ENCODE measurements around the gene SNX7.

The SNX7 gene

DNA sequence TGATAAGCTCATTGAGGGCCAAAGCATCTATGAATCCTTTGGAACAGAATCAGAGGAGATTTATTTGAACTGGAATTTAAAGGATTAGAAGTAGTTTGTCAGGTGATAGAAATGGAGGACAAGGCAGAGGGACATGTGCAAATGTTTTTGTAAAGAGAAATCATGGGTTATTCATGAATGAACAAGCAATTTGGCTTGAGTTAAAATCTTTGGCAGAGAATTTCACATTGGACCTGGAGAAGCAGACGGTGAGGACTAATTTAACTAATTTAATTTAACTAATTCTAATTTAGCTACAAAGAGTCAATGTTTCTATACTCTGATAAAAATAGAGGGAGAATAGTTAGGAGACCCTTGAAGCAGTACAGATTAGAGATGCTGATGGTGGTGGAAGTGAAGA lies 36.3 kb downstream of the SNX7 start:
- no peak for DNase-seq (ENCODE audit: low read depth)

DNA sequence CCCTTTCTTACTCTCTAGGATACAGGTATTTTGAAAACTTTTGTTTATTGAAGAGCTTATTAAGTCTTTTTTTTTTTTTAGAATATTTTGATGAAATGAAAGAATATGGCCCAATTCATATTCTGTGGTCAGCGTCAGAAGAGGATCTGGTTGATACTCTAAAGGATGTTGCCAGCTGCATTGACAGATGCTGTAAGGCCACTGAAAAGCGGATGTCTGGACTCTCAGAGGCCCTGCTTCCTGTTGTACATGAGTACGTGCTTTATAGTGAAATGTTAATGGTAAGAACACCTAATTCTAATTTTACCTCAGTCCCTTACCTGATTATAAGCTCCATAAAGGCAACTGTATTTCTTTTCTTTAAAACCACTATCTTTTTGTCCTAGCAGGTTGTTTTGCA lies 37.1 kb downstream of the SNX7 start:
- DNase-seq (ENCODE audit: low read depth), result no peak

DNA sequence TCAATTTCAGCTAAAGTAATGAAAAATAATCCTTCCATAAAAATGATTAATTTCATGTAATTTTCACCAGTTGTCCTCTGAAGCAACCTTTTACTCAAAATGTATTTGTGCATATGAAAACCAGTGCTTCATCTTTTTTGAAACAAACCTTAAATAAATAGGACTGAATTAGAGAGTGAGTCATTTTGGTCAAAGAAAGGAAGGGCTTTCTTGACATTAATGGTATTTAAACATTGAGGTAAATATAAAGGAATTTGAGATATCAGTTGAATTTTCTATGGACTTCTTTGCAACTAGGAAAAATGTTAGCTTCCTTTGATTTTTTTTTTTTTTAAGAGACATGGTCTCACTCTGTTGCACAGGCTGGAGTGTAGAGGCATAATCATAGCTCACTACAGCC lies 38.7 kb downstream of the SNX7 start:
- DNase-seq (ENCODE audit: low read depth), result peak; percentile 47

DNA sequence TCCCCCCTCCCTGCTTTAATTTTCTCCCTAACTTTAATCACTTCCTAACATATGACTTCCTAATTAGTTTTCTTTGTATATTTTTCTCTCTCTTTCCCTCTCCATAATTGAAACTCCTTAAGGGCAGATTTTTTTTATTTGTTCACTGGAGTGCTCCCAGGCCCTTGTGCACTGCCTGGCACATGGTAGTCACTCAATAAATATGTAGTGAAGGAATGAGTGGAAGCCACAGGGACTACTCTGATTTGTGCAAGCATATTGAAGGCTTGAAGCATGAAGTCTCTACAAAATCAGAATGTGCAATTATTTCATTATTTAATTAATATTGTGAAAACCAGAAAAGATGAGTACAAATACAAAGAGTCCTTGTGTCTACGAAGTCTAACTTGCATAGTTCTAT lies 41.5 kb downstream of the SNX7 start:
- DNase-seq (ENCODE audit: low read depth), result peak; percentile 81

DNA sequence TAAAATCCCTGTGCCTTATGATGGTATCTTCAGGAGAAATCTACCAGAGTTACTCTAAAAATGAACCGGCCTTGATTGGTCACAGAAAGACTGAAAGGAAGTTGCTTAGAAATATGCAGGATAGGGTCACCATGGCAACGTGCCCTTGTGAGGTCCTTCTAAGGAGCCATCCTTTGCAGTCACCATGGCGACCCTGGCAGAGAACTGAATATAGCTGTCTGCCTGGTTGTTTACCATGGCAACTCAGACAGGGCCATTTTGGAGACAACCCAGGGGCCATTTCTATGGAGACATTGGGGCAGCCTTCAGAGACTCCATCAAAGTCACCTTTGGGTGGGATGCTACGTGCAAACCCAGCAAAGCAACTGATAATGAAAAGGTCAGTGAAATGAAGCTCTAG lies 43.0 kb downstream of the SNX7 start:
- peak; percentile 21 for DNase-seq (ENCODE audit: low read depth)

DNA sequence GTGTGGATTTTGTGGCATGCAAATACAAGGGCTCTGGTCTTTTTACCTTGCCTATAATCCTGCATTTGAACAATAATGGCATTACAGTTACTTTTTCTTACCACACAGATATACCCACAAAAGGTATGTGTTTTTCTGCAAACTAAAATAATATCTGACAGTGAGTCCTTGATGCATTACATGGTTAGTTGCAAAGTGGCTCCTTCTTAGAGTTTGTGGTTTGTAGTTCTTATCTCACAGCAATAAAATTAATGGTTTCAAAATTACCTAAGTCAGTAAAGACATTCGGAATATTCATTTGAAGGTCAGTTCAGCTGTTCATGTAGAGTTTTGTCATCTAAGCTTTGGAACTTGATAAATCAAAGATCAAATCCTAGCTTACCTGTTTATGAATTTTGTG lies 43.5 kb downstream of the SNX7 start:
- DNase-seq (ENCODE audit: low read depth), result no peak

DNA sequence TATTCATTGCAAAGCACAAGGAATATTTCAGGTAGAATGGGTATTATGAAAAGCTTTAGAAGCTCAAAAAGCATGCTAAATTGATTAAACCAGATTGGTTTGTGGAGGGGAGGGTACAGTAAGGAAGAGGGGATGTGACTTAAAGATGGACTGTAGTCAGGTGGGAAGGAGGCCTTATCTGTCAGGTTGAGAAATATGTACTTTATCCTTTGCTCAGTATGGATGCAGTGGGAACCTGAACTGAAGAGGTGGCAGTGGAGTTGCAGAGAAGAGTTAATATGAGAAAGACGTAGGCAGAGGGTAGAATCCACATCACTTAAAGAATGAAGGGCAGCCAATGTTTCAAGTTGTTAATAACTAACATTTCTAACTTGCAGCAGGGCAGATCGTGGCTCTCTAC lies 44.1 kb downstream of the SNX7 start:
- DNase-seq (ENCODE audit: low read depth), result no peak

DNA sequence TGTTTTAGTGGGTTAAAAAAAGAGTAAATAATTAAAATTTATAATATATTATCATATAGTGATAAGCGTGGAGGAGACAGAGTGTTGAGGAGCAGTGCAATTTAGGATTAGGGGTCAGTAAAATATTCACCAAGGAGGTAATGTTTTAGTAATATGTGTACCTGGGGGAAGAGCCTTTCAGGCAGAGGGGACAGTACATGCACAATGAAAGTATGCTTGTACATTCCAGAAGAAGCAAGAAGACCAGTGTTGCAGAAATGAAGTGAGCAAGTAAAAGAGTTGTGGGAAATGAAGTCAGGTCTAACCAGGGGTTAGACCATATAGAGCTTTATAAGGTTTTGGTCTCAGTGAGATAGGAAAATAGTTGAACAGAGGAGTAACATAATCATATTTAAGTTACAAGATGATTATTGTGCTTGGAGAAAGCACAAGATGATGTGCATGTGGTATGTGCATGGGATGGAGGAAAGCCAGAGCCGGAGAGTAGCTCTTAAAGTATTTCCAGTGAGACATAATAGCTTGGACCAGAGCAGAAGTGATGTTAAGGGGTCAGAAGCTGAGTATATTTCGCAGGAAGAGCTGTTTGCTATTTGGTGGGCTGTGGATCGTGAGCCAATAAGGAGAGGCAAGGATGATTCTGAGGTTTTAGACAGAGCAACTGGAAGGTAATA lies 44.8 kb downstream of the SNX7 start:
- peak; percentile 7 for DNase-seq (ENCODE audit: low read depth)

DNA sequence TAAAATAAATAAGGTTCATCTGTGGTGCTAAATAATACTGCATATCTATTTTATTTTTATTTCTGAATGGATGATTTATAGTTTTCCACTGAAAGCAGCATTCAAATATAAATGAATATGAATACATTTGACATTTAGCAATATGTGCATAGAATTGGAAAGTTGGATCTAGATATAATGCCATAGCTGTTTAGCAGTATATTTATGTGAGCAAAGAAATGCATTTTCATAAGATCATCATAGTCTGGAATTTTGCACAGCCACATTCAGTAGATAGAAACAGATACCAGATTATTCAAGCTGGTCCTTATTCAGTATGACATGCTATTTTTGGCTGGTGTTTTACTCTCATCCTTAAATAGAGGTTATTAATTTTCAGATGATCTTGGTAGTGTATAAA lies 46.0 kb downstream of the SNX7 start:
- no peak for DNase-seq (ENCODE audit: low read depth)

DNA sequence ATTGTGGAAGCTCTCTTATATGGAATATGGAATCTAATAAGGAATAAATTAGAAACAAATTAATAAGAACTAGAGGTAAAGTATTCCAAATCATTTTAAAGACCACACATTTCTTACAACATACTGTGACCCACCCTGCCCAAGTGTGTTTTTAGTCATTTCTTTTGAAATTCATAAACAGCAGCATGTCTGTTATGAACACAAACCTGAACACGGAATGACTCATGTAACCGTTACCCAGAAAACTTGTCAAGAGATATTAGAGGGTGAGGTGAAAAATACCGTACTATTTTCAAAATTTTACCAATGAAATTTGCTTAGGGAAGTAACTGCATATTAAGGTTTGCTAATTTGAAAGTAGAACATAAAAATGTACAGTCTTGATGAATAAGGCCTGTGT lies 48.4 kb downstream of the SNX7 start:
- no peak for DNase-seq (ENCODE audit: low read depth)

DNA sequence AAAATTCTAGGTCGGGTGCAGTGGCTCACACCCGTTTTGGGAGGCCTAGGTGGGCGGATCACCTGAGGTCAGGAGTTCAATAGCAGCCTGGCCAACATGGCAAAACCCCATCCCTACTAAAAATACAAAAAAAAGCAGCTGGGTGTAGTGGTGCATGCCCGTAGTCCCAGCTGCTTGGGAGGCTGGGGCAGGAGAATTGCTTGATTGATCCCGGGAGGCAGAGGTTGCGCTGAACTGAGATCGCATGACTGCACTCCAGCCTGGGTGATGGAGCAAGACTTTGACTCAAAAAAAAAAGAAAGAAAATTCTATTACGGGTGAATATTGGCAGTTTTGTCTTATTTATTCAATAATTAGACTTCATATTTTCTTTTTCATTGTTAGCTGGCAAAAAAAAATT lies 62.1 kb downstream of the SNX7 start:
- DNase-seq (ENCODE audit: low read depth), result no peak

DNA sequence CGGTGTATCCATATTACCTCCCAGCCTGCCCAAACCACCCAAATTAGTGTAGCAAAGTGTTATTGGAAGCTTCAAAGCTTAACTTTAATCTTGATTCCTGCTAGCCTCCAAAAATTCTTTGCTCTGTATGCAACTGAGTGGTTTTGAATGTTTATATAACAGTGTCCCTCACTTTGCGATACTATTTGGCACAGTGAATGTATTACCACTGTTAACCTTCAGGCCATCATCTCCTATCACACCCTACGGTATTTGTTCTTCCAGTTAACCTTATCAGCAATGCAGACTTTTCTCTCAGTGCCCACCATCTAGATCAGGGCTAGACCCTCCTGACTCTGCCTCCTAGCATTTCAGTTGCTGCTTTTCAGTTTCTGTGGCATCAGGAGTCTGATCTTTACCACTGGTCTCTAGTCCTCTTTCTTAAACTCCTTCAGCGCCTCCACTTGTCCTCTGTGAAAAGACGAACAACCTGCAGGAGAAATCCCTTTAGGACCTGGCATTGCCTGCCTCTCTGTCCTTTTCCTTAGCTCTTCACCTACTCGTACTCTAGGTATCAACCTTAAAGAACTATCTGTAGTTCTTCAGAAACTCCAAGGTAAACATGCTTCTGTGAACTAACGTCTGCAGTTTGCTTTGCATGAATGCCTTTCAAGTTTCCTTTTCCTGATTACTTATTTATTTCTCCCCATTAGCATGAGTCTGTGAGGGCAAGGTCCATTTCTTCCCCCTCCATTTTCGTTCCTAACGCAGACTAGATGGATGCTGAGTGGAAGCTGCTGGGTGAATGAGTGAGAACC lies 71.7 kb downstream of the SNX7 start:
- DNase-seq (ENCODE audit: low read depth), result peak; percentile 24

DNA sequence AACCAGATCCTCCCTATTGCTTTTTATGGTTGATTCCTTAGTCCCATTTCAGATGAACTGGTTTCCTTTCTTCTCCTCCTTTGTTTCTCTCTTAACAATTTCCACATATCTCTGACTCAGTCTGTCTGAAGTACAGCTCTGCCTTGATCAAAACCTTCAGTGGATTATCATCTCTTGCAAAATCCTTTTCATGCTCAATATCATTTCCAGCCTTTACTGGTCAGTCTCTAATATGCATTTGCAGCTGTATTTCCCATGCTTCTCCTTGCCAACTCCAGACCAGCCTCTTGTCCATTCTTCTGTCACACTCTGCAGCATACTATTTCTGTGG lies 72.2 kb downstream of the SNX7 start:
- DNase-seq (ENCODE audit: low read depth), result peak; percentile 62

DNA sequence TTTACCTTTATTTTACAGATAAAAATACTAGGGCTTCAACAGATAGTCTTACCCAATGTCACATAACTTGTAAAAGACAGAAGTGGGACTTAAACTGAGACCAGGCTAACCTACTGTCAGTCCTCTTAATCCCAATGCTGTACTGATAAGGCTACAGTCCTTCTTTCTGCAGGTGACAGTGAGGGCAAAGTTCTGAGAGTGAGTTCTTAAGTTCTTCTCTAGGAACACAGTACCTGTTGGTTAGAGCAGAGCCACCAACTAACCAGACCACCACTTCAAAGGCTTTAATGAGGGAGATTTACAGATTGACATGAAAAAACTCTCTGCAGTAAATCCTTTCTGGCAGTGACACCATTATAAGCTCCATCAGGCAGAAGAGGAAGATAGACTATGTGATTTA lies 74.2 kb downstream of the SNX7 start:
- DNase-seq (ENCODE audit: low read depth), result no peak

DNA sequence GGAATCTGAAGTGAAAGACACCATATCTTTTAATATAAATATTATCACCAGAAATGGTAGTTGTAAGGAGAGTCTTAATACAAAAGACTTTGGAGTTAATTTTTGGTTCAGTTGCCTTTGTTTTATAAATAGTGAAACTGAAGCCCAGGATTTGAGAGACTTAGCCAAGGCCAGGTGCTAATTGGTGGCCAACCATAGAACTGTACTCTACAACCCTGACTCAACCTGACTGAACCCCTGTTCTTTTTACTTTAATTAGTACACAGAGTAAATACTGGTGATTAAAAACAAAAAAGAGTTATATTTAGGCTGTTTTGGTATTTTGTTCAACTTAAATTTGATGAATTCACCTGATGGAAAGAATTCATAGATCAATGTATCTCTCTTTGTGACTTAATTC lies 76.3 kb downstream of the SNX7 start:
- DNase-seq (ENCODE audit: low read depth), result no peak

DNA sequence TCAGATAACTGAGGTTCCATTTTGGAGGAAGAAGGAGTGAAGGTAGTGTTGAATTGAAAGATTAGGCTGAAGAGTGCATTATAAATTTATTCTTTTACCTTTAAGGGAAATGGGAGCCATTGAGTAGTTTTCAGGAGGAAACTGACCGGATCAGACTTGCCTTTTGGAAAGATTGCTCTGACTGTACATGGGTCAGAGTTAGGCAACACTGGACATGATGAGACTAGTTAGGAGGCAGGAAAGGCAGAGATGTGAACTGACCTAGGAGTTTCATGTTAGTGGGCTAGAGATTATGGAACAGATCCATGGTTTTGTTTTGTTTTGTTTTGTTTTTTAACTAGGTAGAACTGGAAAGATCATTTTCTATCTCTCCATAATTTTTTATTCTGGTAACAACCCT lies 78.2 kb downstream of the SNX7 start:
- DNase-seq (ENCODE audit: low read depth), result no peak

DNA sequence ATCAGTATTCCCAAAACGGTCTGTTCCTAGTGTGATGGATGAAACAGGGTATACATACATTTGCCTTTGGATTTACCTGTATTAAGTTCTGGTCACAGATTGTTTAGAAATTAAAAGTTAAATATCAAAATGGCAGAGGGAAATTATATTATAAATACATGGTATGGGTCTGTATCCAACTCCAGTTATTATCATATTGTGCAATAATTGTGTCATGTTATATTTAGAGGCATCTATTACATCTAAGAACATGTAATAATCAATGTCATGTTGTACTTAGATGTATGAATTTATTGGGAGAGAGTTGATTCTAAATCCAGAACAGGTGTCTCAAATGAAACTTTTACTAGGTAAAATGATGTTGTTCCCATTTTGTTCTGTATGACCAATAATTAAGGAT lies 79.6 kb downstream of the SNX7 start:
- no peak for DNase-seq (ENCODE audit: low read depth)

DNA sequence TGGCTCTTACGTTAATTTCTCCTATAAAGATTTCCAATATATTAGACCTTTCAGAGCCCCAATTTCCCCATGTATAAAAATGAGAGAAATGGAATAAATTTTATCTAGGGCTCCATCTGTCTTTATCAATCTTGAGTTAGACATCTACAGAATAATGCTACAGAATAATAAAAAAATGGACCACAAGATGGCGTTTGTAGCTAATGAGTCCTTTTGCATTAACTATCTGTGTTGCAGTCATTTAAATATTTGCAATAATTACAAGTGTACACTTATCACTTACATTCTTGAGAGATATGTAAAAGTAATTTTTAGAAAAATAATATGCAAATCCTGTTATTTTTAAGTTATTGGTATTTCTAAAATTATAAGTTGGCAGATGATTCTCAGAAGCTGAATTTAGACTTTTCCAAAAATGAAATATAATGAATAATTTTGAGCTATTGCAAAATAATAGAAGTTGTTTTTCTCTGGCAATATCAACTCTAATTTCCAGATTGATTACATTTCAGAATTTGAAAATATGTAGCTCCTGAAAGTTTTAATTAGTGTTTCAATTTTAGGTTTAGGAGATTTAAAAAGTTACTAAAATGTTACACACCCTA lies 87.7 kb downstream of the SNX7 start:
- DNase-seq (ENCODE audit: low read depth), result peak; percentile 6

DNA sequence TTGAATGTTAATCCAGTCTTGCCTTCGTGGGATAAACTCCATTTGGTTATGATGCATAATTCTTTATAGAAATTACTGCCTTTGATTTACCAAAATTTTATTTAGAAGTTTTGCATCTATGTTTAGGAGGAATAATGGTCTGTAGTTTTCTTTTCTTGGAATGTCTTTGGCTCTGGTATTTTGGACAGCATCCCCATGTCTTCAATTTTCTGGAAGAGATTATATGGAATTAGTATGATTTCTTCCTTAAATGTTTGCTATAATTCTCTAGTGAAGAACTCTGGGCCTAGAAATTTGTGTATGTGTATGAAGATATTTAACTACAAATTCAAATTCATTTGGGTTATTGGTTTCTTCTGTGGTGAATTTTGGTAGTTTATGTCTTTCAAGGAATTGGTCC lies 92.7 kb downstream of the SNX7 start:
- no peak for DNase-seq (ENCODE audit: low read depth)

DNA sequence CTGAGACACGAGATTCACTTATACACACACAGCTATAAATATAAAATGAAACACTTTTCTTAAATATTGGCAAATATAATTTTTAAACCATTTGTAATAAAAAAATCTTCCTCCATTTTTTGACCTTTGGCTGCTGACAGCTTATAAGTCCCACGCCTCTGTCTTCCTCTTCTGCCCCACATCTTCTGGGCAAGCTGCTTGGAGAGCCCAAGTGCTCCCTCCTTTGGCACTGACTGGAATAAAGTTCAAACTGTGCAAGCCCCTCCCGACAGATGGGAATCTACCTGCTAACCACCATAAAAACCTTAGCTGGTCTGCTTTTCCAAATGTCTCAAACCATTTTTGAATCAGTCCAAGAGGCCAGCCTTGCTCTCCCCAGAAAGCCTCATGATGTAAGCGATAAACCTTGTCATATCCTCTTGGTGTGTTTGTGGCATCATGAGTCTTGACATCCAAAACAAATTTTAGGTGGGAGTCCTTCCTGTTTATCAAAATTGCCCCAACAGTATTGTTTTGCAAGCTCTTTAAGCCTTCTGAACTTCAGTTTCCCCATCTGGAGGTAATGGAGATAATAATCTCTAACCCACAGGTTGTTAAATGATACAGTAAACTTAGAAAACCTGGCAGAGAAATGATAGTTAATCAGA lies 99.8 kb downstream of the SNX7 start:
- peak; percentile 6 for DNase-seq (ENCODE audit: low read depth)

DNA sequence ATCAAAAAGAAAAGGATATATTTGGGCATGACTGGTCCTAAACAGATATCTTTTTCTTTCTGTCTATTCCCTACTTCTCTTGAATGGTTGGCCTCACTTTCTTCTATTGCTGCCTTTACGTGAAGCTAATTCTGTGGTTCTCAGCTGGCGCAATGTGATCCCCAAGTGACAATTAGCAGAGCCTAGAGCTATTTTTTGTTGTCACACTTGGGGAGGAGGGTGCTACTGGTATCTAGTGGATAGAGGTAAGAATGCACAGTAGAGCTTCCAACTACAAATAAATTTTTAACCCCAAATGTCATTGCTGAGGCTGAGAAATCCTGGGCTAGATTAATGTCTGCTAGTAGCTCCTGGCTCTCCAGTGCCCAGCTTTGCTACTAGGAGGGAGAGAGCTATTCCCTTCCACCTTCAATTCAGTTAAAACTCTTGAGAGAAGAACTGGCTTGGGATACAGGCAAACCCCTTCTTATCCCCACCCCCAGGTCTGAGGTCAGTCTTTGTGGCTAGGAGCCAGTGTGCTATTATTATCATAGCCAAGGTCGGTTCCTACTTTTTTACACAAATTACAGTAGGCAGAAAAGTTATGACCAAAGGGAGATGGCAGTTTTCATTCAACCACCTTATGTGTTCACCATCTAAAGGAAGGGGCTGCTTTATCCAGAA lies 102.1 kb downstream of the SNX7 start:
- no peak for DNase-seq (ENCODE audit: low read depth)

DNA sequence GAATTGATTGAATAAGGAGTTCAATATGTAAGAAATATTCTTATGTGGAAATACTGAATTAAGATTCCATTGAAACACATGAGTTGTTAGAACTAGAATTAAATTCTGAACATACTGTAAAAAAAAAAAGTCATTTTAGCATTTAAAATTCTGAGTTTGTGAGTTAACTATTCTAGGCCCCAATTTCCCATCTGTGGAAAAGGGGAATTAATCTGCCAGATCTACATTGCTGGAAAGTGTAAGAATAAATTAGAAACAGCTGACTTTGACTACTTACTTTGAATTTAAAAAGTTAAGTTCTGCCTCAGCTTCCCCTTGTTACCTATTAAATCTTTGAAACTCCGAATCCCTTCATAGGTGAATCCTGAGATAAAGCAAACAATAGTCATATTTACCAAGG lies 103.0 kb downstream of the SNX7 start:
- DNase-seq (ENCODE audit: low read depth), result no peak

DNA sequence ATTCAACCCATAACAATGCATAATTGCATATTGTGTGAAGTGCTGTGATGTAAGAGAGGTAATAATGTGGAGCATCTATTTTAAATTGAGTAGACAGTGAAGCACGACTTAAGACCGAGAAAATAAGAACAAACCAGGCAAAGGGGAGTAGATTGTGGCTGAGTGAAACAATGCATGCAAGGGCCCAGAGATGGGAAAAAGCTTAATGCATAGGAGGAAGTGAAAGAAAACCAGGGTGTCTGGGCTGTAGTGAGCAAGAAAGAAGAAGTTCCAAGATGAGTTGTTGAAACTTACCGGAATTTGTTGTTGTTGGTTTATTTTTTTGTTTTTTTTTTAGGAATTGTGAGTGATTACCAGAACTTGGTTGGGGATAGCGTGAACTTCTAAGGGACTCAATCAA lies 104.7 kb downstream of the SNX7 start:
- no peak for DNase-seq (ENCODE audit: low read depth)

Measured in iris pigment epithelial cell (primary cell).